Stimulated activated CD4-positive, alpha-beta T cell treated with anti-CD3 and anti-CD28 coated beads, Interleukin-2, amount 100 ng/mL, for 48 hours (primary cell): ENCODE results near the gene DCXR.
A peak's percentile ranks its signal among the peaks of the same experiment; 100 is the strongest.

Source experiments
- DNase-seq, 2 donors: peaks; one replicate each; pipeline ENCODE4 v3.0.0-alpha.2; 2020

The DCXR gene

GRCh38 chr17:82072827-82073226, 35.3 kb upstream of the DCXR start:
- no peak for DNase-seq

GRCh38 chr17:82070611-82071010, 33.1 kb upstream of the DCXR start:
- DNase-seq, result no peak

DNA sequence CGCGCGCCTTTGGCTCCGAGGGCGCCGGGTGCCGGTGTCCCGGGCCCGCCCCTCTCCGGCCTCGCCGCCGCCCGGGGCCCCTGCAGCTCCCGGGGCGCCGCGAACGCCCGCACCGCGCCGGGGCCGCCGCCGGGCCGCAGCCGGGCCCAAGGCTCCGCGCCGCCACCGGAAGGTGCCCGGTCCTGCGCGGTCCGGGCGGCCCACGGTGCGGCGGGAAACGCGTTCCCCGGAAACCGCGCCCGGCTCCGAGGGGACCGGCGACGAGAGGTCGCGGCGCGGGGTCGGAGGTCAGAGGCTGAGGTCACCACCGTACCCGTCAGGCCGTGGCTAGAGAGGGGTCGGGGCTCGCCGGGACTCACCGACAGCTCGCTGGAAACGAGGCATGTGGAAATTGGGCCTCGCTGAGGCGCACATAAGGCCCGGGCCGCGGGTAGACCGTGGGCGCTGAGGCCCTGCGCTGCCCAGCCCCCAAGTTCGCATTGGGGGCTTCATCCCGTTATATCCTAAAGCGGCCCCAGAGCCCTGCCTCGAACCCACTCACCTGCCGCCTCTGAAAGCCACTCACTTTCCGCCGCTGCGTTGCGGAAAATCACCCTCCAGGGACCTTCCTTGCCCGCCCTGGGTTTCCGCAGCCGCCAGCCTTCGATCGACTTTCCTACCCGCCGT, 28.3 kb upstream of the DCXR start, which contains the start of gene DUS1L:
Gene DUS1L, minus strand, starts transcription at position 167 of the 666 bp plus-strand sequence. CDS start 745 bp downstream, outside the sequence.
- peak; percentile 65 to 80 for DNase-seq

GRCh38 chr17:82065193-82065637, 27.7 kb upstream of the DCXR start:
- DNase-seq, result no peak

DNA sequence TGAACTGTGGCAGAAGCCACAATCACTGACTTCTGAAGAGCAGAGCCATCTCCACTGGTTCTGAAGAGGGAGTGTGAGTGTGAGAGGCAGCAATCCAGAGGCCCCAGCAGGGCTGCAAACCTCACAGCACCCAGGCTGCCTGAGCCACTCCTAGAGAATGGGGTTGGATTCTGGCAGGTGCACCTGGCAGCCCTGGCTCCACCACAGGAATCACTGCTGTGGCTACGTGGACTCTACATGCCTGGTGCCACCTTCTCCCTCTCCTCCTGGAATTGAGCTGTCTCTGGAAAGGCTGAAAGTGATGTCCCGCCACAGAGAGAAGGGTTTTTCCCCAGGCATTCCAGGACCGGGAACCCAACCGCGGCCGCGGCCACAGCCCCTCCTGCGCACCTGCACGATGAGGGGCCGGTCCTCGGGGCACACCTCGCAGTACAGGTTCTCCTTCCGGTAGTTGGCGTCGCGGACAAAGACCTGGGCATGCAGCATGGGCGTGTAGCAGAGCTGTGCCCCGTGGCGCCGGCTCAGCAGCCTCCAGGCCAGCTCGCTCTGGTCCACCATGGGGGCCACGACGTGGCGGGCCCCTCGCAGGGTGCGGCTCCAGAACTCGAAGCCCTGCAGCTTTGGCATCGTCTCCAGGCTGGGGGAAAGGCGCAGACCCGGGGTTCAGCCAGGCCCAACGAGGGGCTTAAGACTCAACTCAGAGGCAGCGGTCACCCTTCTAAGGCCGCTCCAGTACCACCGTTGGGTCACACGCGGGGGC, 27.1 kb upstream of the DCXR start:
- DNase-seq, result no peak

- DNase-seq, result no peak
Measured at GRCh38 chr17:82063424-82064415, 26.2 kb upstream of the DCXR start.

DNA sequence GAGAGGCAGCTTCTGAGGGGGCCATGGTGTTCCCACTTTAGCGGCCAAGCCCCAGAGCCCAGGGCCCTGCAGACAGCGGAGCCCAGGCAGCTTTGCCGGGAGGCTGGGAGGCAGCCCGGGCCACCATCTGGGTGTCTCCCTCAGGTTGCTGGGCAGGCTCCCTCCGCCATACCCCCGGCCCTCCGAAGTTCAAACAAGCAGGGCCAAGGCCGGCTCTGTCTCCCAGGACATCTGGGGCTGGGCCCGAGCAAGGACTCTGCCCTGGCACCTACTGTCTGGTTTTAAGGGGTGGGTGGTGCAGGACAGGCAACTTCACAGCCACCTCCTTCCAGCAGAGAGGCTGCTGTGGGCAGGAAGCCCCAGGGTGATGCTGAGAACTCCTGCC, 25.5 kb upstream of the DCXR start:
- DNase-seq, result no peak

- DNase-seq, result no peak
Measured at GRCh38 chr17:82062076-82062983, 24.8 kb upstream of the DCXR start.

GRCh38 chr17:82061047-82061925, 23.8 kb upstream of the DCXR start:
- no peak for DNase-seq

DNA sequence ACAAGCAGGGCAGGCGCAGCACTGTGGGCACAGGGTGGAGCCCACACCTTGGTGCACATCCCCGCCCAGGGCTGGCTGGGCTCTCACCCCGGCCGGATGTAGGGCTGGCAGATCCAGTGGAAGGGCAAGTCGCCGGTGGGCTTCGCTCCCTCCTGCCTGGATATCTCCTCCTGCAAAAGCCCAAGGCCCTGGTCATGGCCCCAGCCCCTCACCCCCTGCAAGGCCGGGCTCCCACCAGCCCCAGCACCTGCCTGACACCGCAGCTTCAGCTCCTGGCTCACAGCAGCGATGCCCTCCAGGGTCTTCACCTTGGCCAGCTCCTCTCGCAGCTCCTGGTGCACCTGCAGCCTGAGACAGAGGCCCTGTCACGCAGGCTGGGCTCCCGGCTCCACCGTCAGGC, 23.1 kb upstream of the DCXR start:
- DNase-seq, result no peak

DNA sequence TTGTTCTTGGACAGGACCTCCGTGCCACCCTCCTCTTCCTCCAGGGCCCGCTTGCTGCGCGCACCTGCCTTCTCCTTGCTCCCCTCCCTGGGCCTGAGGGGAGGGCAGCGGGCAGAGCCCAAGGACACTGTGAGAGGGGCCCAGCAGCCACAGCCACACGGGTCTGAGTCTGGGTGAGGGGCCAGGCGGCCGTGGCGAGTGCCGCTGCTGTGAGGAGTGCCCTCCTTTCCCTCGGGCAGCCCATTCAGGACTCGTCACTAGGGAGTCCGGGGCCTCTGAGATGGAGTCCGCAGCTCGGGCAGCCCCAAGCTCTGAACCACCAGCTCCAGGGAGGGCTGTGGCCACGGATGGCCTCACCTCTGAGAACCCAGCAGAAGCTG, 22.5 kb upstream of the DCXR start:
- no peak for DNase-seq

GRCh38 chr17:82059272-82060000, 21.9 kb upstream of the DCXR start:
- DNase-seq, result no peak

- no peak for DNase-seq
Measured at GRCh38 chr17:82058855-82059249, 21.4 kb upstream of the DCXR start.

DNA sequence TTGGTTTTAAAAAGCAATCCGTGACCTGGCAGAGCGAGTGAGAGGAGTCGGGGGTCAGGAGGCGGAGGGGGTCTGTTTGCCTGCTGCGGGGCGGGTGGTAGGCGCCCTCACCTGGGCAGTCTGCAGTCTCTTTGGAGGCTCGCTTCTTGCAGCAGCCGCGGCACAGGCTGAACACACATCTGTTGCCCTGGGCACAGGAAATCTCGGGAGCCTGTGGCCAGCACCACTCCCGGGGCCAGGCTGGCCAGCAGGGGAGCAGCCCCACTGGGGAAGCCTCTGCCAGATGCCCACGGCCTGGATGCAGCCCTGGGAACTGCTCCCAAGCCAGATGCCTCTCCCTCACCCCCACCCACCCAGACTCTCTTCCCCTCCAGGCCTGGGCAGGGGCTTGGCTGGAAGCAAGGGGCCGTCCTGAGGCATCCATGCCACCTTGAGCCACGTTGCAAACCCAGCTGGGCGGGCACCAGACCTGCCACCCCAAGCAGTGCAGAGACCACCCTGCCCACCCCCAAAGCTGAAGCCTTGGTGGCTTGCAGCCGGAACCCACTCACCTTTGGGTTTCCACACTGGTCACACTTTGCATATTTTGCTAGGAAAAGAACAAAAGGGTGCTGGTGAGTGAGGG, 20.8 kb upstream of the DCXR start:
- no peak for DNase-seq

GRCh38 chr17:82056729-82057621, 19.5 kb upstream of the DCXR start:
- no peak for DNase-seq

GRCh38 chr17:82055965-82056728, 18.6 kb upstream of the DCXR start:
- no peak for DNase-seq

DNA sequence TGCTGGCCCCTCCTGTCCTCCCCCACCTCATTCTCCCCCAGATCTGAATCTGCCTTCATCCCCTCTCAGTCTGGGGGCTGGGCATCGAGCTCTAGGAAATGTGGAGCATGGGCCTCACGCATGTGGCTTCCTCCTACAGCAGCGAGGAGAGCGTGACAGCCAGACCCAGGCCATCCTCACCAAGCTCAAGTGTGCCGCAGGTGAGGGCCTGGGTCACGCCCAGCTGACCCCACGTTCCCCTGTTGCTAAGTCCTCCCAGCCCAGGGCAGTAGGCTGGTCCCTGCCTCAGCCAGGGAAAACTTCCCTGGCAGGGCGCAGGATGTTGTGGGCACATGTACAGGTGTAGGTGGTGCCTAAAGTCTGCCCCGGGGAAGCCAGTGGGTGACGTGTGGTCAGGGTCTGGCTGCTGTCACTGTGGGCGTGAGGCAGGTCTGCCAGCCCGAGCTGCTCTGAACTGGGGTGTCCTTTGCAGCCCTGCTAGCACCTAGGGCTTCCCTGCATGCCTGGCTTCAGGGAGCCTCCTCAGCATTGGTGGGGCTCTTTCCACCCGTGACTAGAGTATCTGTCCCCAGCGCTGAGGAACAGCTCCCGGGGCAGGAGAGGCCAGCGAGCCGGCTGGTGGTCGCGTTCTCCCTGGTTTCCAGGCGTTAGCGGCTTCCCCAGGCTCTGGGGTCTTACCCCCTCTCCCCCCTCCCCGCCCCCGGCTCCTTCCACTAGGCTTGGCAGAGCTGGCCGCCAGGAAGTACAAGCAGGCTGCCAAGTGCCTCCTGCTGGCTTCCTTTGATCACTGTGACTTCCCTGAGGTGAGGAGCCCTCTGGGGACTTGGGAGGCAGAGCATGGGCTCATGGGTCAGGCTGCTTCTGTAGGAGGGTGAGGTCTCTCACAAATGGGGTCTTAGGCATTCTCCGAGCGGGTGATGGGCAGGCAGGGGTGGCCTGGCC, 17.8 kb upstream of the DCXR start:
- no peak for DNase-seq
